GM19438 (cell line): ENCODE measurements around the gene PDGFRB.

ENCODE experiments used
- ATAC-seq: cut with Tn5 transposase; IDR thresholded peaks from one replicate; pipeline ENCODE4 v1.9.1; 2021; ENCODE audit warnings: low read depth; ENCODE audit not compliant: unreplicated experiment

Gene PDGFRB

DNA sequence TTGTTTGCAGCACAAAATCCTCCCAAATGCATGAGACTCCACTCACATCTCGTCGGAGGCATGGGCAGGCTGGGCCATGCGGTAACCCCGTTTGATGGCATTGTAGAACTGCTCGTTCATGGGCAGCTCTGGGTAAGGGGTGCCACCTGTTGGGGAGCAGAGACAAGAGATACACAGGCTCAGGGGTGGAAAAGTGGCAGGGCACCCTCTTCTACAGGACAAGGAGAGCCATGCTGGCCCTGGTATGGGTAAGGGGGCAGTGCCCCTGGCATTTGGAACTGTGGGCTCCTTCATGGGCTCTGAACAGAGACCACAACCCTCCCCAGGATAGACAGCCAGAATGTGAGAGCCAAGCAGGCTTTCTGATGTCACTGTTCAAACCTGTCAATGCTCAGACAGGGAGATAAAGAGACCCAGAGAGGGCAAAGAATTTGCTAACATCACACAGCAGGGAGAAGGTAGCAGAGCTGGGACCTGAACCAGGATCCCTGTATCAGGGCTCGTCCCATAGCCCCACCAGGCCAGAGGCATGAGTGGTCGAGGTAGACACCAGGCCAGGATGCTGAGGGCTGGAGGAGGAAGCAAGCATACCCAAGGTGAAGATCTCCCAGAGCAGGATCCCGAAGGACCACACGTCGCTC is 36.1 kb downstream of the PDGFRB start:
- no peak for ATAC-seq

GRCh38 chr5:150118561-150119229 is 37.0 kb downstream of the PDGFRB start:
- ATAC-seq, result no peak

DNA sequence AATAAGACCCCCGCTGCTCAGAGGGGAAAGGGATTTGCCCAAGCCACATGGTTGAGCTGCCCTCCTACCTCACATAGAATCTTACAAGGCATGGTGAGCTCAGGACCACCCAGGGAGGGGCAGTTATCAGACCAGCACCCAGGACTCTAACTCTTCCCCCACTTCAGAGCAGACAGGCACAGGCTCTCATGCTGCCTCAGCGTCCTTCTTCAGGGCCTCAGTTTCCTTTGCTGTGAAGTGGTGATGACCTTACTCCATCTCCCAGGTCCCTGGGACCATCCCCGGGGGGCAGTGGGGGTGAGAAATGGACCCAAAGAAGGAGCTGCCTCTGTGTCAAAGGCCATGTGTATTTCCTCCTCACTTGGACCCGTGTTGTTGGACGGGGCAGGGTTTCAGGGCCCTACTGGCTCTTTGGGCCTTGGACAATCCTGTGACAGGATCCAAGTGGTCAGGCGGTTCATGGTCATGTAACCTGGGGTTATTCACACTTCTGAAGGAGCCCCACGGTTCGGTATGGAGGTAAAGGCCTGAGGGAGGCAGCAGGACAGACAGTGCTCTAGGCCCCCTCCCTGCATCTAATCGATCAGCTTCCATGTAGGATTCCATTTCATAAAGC is 37.6 kb downstream of the PDGFRB start:
- no peak for ATAC-seq

GRCh38 chr5:150116667-150117400 is 38.8 kb downstream of the PDGFRB start:
- ATAC-seq, result no peak

DNA sequence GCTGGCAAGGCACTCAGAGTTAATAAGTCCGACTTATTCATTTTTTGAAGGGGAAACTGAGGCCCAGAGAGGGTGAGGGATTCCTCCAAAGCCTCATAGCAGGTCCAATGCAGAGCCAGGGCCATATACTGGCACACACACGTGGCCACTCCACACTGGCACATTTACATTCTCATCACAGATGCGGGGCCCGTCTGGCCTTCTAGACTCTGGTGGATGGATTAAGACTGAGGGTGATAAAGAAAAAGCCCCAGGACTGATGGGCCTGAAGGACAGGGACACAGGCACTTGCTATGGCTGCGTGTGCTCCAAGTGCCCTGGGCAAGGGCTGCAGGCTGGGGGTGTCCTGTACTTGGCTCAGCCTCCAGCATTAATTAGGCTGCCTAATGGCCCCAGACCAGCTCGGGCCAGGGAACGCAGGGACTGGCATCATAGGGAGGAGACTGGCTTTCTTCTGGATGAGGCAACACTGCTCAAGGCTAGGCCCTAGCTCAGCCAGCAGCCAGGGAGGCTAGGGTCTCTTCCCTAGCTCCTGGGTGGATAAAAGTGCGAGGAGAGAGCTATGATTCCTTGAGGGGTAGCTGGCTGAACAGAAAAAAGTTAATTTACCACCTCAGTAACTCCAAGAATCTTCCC is 40.8 kb downstream of the PDGFRB start:
- ATAC-seq, result no peak

GRCh38 chr5:150114102-150114641 is 41.5 kb downstream of the PDGFRB start:
- ATAC-seq, result no peak

GRCh38 chr5:150113047-150113744 is 42.4 kb downstream of the PDGFRB start:
- ATAC-seq, result no peak

DNA sequence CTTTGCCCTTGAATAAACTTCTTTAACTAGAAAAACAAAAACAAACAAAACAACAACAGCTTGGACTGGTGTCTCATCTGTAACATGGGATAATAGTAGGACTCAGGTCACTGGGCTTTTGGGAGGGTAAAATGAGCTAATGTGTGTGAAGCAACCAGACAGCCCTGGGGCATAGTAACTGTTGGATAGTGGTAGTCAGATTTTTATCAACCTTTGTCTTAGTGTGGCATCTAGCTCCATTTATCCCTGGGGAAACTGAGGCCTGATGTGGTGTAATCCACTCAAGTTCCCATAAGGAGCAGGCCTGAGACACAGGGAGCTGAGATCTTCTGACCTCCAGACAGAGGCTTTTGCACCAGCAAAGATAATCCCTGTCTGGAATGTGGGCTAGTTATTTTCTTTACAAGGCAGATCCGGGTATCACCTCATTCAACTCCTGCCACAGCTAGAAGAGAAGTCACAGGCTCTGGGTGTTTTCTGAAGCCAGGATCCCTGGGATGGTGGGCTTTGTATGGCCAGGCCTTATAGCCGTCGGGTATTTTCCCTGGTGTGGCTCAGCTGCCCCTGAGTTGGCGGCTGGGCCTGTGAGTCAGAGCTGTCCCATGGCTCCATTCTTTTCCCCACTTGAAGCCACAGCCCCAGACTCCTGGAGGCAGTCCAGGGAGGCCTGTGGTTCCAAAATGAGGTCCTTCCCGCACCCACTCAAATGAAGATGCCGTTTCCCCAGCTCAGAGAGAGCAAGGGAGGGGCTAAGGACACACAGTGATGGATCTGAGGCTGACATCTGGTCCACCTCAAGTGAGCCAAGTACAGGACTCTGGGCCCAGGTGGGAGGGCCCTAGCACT is 43.2 kb downstream of the PDGFRB start:
- no peak for ATAC-seq

- no peak for ATAC-seq
Observed at GRCh38 chr5:150111122-150111521, 44.5 kb downstream of the PDGFRB start.

DNA sequence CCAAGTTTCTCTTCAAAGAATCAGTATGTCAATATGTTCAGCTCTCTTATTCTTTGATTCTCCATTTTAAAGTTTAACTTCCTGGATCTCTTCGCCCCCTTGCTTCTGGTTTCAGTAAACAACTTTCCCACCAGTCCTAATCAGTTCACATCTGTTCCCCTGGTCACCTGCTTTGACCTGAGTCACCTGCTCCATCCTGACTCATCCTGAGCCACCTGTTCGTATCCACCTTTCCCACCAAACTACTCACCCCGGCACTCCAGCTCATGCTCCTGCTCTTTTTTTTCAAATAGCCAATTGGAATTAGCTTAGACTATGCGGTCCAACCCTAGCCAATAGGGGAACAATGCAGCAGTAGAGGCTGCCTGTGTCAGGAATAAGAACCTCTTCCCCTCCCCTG is 45.7 kb downstream of the PDGFRB start:
- no peak for ATAC-seq

DNA sequence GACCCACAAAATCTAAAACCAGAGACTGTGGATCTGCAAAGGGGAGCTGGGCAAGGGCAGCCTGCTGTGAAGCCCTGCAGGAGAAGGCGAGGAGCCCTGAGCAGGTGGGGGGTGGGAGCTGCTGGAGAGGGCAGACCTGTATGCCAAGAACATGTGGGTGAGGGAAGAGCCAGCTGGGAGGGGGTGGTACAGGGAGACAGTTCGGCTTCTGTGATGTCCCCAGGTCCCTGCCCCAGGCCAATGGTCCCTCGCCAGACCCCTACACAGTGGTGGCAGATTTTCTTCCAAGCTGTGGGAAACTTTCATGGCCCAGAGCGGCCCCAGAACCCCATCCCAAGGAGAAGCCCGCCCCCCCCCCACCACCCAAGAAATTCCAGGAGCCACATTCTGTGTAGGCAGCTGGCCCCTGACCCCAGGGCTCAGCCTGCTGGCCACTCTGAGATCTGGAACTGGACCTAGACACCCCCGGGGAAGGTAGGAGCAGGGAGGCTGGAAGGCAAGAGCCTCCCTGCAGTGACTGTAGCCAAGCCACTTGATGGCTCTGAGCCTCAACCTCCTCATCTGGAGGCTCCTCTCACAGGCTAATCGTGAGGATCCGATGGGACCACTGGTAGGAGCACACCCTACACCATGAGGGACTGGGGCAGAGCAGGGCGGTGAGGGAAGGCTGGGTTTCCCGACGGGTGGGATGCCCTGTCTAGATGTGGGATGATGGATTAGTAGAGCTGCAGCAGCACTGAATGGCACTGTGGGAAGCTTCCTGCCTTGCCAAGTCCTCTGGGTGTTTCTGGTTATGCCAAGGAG is 46.7 kb downstream of the PDGFRB start:
- ATAC-seq, result no peak

GRCh38 chr5:150107909-150108447 is 47.7 kb downstream of the PDGFRB start:
- ATAC-seq, result no peak

DNA sequence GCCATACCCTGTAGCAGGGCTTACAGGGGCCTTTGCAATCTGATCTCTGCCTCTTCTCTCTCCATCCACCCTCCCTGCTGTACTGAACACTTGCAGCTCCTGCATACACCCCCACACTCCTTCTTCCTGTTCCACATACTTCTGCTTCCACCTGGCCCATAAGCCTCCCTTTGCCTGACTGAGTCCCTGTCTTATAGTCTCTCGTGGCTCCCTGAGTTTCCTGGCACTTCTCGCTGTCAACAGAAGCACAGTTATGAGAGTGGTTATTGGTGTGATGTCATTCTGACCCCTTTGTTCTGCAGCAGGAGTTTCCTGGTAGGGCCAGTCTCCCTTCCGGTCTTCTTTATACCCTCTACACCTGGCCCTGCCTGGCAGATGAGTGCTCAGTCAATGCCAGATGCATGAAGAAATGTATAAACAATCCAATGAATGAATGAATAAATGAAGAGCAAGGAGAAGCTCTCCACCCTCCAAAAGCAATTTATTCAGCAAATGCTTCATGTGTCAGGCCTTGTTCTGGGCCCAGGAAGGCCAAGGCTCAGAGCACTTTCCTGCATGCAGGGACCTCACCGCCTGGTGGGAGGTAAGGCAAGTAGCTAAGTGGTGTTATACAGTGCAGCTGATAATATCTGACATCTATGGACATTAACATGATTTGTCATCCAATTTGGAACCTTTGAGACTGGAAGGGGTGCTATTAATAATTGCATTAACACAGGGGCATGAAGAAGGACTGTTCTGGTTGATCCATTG is 48.8 kb downstream of the PDGFRB start:
- ATAC-seq, result no peak

- no peak for ATAC-seq
Observed at GRCh38 chr5:150105928-150106615, 49.6 kb downstream of the PDGFRB start.

- no peak for ATAC-seq
Observed at GRCh38 chr5:150104550-150104870, 51.1 kb downstream of the PDGFRB start.

GRCh38 chr5:150103678-150104549 is 51.7 kb downstream of the PDGFRB start:
- ATAC-seq, result no peak
